GM04503 (cell line): ENCODE data around the gene HDDC3.

Experiments
- DNase-seq: peaks from one replicate; pipeline ENCODE4 v3.0.0-alpha.2; 2012; ENCODE audit warnings: low read depth

HDDC3 gene

GRCh38 chr15:90891346-90891949, 40.9 kb downstream of the HDDC3 start:
- no peak for DNase-seq

GRCh38 chr15:90890839-90891238, 41.5 kb downstream of the HDDC3 start:
- no peak for DNase-seq

GRCh38 chr15:90889736-90890456, 42.5 kb downstream of the HDDC3 start:
- DNase-seq, result no peak

GRCh38 chr15:90889313-90889730, 43.0 kb downstream of the HDDC3 start:
- DNase-seq, result no peak

GRCh38 chr15:90887037-90887481, 45.3 kb downstream of the HDDC3 start:
- no peak for DNase-seq

- no peak for DNase-seq
Measured at GRCh38 chr15:90886291-90886614, 46.1 kb downstream of the HDDC3 start.

- no peak for DNase-seq
Measured at GRCh38 chr15:90885432-90886290, 46.7 kb downstream of the HDDC3 start.

GRCh38 chr15:90884719-90885431, 47.5 kb downstream of the HDDC3 start:
- DNase-seq, result no peak

- no peak for DNase-seq
Measured at GRCh38 chr15:90883976-90884718, 48.2 kb downstream of the HDDC3 start, which contains the start of gene FES. FES (plus strand) TSS chr15:90884504; CDS start chr15:90885046, 542 bp downstream.

GRCh38 chr15:90883526-90883975, 48.8 kb downstream of the HDDC3 start:
- DNase-seq, result no peak

GRCh38 chr15:90882781-90883525, 49.4 kb downstream of the HDDC3 start:
- DNase-seq, result no peak

GRCh38 chr15:90881978-90882721, 50.2 kb downstream of the HDDC3 start:
- no peak for DNase-seq

- no peak for DNase-seq
Measured at GRCh38 chr15:90881181-90881977, 51.0 kb downstream of the HDDC3 start.

GRCh38 chr15:90880381-90881145, 51.8 kb downstream of the HDDC3 start:
- DNase-seq, result no peak
